ENCODE data around the gene CD163L1.

- TF ChIP-seq MAX (CRISPR knock-in tag; IDR thresholded peaks at IDR 0.05) (no peak), KDM5B (IDR thresholded peaks at IDR 0.05; ENCODE audit: insufficient replicate concordance, low read depth, low read length) (no peak), ZNF398 (CRISPR knock-in tag; IDR thresholded peaks at IDR 0.05) (no peak)
Observed at GRCh38 chr12:7450667-7451066, 6.7 kb upstream of the CD163L1 start.

Measured in K562 (cell line).